NCI-H1930 (cell line): ENCODE data around the gene LSM2.
"Not testable (repeated sequence)": the region's sequence is repeated elsewhere in the genome, so short reads cannot be mapped to it uniquely, and the experiment has no call there.

Experiments used
- DNase-seq, 2 experiments: peaks; one replicate each; lab custom pipeline; 2025; lab: John Stamatoyannopoulos, UW

Gene LSM2

DNA sequence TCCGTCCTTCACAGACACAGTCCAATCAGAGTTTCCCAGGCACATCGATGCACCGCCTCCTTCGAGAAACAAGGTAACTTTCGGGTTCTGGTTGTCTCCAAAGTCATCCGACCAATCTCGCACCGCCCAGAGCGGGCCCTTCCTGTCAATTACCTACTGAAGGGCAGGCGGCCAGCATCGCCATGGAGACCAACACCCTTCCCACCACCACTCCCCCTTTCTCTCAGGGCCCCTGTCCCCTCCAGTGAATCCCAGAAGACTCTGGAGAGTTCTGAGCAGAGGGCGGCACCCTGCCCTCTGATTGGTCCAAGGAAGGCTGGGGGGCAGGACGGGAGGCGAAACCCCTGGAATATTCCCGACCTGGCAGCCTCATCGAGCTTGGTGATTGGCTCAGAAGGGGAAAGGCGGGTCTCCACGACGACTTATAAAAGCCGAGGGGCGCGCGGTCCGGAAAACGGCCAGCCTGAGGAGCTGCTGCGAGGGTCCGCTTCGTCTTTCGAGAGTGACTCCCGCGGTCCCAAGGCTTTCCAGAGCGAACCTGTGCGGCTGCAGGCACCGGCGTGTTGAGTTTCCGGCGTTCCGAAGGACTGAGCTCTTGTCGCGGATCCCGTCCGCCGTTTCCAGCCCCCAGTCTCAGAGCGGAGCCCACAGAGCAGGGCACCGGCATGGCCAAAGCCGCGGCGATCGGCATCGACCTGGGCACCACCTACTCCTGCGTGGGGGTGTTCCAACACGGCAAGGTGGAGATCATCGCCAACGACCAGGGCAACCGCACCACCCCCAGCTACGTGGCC is 20.7 kb upstream of the LSM2 start, which contains the start of gene HSPA1B:
Gene HSPA1B, plus strand, starts transcription at position 453 of the 794 bp plus-strand sequence. Its CDS starts 213 bp downstream, at position 666.
- peak; percentile 97 to 98 for DNase-seq

GRCh38 chr6:31826793-31827285 is 20.1 kb upstream of the LSM2 start:
- DNase-seq = no peak

GRCh38 chr6:31825553-31825952 is 18.8 kb upstream of the LSM2 start:
- DNase-seq = no peak

- DNase-seq = not testable (repeated sequence)
These were observed 16.9 kb upstream of the LSM2 start for GRCh38 chr6:31823592-31824196.

GRCh38 chr6:31822036-31822821 is 15.5 kb upstream of the LSM2 start:
- peak in 1 of 2 experiments; percentile 23 for DNase-seq

DNA sequence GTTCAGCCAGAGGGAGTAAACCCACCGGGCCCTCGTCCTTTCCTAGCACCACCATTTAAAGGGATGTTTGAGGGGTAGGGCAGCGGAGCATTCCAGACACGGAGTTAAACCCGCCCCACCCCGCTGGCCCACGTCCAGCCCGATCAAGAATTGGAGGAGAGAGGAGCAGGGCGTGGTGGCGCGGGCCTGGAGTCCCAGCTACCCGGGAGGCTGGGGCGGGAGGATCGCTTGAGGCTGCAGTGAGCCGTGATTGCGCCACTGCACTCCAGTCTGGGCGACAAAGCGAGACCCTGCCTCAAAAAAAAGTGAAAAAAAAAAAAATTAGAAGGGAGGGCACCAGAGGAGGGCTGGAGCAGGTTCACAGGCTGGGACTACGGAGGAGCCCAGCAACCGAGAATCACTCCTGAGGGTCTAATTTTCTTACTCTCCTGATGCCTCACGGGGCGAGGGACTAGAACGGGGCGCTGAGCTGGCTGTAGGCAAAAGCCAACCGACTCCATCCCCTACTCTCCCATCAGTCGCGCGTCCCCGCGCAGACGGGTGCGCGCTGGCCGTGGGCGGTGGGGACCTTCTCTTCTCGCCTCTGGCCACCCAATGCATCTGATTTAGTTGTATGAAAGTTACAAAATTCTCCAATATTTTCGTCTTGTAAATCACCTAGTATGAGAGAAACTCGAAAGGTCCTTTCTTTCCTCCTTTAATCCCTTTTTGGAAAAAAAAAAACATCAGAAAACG is 14.7 kb upstream of the LSM2 start:
- peak in 1 of 2 experiments; percentile 36 for DNase-seq

DNA sequence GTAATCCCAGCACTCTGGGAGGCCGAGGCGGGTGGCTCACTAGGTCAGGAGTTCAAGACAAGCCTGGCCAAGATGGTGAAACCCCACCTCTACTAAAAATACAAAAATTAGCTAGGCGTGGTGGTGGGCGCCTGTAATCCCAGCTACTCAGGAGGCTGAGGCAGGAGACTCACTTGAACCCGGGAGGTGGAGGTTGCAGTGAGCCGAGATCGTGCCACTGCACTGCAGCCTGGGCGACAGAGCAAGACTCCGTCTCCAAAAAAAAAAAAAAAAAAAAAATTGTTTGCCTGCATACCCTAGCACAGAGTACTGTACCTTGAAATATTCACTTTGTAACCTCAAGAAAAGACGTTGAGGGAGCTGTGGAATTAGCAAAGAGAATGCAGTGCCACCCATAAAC is 13.6 kb upstream of the LSM2 start:
- not testable (repeated sequence) for DNase-seq

- no peak for DNase-seq
These were observed 13.1 kb upstream of the LSM2 start for GRCh38 chr6:31819871-31820299.

DNA sequence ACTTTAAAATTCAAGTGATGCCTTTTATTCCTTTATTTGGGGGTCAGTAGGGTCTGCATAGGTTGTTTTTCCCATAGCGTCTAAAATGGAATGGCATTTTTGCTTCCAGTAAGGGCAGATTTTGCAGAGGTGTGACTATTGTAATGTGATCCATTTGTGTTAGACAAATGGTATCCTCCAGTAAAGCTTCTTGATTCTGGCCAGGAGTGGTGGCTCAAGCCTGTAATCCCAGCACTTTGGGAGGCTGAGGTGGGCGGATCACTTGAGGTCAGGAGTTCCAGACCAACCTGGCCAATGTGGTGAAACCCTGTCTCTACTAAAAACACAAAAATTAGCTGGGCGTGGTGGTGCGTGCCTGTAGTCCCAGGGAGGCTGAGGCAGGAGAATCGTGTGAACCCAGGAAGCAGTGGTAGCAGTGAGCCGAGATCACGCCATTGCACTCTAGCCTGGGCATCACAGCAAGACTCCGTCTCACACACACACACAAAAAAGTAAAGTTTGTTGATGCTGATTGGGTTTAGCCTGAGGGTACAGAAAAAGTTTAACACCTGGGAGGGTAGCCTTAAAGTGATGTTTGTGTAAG is 11.3 kb upstream of the LSM2 start:
- DNase-seq = not testable (repeated sequence)

GRCh38 chr6:31817133-31817928 is 10.6 kb upstream of the LSM2 start:
- DNase-seq = not testable (repeated sequence)

DNA sequence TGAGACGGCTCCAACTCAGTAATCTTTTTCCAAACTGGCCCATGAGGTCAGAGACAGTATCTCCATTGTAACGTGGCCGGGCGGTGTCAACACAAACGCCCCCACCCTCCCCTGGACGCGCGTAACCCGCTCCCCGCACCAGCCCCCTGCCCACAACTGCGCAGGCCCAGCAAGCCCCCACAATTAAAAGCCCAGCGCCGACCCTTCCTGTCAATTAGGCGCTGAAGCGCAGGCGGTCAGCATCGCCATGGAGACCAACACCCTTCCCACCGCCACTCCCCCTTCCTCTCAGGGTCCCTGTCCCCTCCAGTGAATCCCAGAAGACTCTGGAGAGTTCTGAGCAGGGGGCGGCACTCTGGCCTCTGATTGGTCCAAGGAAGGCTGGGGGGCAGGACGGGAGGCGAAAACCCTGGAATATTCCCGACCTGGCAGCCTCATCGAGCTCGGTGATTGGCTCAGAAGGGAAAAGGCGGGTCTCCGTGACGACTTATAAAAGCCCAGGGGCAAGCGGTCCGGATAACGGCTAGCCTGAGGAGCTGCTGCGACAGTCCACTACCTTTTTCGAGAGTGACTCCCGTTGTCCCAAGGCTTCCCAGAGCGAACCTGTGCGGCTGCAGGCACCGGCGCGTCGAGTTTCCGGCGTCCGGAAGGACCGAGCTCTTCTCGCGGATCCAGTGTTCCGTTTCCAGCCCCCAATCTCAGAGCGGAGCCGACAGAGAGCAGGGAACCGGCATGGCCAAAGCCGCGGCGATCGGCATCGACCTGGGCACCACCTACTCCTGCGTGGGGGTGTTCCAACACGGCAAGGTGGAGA is 8.5 kb upstream of the LSM2 start, which contains the start of the genes HSPA1A and HSPA1L:
Gene HSPA1A, plus strand, starts transcription at position 519 of the 814 bp plus-strand sequence. Its CDS starts 214 bp downstream, at position 733.
Gene HSPA1L, minus strand, starts transcription at position 259 of the 814 bp plus-strand sequence. CDS start 3,311 bp downstream, outside the sequence.
- DNase-seq = peak; percentile 95 to 97

GRCh38 chr6:31814677-31815024 is 7.9 kb upstream of the LSM2 start:
- peak; percentile 90 to 93 for DNase-seq

DNA sequence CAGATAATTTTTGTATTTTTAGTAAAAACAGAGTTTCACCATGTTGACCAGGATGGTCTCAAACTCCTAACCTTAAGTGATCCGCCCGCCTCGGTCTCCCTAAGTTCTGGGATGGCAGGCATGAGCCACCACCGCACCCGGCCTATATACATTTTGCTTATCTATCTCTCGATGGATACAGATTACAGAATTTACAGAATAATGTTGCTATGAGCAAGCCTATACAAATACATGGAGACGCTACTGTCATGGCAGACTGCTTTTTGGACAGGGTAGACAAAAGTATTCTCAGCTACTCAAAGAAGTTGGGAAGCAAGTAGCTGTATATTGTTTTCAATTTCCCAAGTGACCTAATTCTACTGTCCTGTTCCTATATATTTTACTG is 6.7 kb upstream of the LSM2 start:
- no peak for DNase-seq

GRCh38 chr6:31811645-31812044 is 4.9 kb upstream of the LSM2 start:
- no peak for DNase-seq

DNA sequence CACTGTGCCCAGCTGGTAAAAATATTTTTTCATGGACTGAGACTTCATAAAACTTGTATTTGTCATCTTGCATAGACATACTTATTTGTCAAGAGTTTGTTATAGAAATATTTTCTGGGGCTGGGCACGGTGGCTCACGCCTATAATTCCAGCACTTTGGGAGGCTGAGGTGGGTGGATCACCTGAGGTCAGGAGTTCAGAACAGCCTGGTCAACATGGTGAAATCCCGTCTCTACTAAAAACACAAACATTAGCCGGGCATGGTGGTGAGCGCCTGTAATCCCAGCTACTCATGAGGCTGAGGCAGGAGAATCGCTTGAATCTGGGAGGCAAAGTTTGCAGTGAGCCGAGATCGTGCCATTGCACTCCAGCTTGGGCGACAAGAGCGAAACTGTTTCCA is 1.8 kb upstream of the LSM2 start:
- DNase-seq = not testable (repeated sequence)

- DNase-seq = no peak
These were observed 762 bp downstream of the LSM2 start for GRCh38 chr6:31805939-31806469.

DNA sequence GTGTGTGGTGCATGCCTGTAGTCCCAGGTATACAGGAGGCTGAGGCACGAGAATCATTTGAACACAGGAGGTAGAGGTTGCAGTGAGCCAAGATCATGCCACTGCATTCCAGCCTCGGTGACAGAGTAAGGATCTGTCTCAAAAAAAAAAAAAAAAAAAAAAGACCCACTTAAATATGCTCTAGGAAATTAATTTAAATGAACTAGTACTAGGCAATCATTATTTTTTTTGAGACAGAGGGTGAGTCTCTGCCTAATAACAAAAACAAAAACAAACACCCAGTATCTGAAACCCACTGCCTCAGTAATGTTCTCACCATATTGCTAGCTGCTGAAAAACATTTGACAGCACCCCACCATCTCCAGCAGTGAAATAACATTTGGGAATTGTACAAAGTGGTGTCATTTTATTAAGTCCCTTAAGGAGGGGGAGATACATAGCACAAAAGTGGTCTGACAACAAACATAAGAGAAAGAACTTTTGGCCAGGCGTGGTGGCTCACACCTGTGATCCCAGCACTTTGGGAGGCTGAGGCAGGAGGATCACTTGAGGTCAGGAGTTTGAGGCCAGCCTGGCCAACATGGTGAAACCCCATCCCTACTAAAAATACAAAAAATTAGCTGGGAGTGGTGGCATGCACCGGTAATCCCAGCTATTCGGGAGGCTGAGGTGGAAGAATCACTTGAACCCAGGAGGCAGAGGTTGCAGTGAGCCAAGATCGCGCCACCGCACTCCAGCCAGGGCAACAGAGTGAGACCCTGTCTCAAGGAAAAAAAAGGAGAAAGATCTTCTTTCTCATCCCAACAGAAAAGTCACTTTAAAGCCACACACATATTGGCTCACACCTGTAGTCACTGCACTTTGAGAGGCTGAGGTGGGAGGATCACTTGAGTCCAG is 5.5 kb downstream of the LSM2 start:
- not testable (repeated sequence) for DNase-seq

DNA sequence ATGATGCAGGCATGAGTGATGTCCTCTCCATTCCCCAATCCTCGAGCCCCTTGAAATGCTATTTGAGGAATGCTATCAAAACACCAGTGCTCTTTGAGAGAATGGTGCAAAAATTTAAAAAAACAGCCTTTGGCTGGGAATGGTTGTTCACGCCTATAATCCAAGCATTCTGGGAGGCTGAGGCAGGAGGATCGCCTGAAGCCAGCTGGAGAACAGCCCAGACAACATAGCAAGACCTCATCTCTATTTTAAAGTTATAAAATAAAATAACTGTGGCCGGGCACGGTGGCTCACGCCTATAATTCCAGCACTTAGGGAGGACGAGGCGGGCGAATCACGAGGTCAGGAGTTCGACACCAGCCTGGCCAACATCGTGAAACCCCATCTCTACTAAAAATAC is 7.0 kb downstream of the LSM2 start:
- DNase-seq = no peak
